SH-SY5Y (cell line): ENCODE results near the gene MOBP.

Experiments
- GATA2 ChIP-seq: IDR thresholded peaks from 2 replicates; pipeline ENCODE4 v1.6.1; 2011; ENCODE audit warnings: mild to moderate bottlenecking, low read depth, low read length
- GATA3 ChIP-seq: IDR thresholded peaks from 2 replicates; pipeline ENCODE4 v1.6.1; 2011; ENCODE audit warnings: low read depth, mild to moderate bottlenecking, low read length, moderate library complexity

DNA sequence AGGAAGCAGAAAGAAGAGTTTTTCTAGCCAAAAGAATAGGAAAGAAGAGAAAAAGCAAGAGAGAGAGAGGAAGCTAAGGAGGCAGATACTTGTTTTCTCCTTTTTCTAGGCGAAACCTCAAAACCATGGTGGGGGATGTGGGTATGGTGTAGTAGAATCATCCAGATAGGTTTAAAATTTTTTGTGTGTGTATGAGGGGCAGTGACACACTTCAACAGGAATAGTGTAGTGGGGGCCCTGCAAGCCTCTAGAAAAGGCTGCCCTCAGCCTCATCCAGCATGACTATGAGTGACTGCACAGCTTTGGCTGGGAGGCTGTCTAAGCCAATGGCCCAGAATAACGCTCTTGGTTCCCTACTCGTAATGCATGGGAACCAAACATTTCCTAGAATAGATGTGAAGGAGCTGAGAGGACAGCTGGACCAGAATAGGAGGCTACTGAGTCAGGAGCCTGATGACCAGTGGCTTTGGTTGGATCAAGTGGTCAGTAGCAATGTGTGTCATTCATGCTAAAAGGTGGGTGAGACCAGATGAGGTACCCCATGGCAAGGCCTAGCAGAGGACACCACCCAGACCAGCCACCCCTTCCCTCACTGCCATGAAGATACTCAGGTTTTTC, 24.4 kb downstream of the MOBP start:
- TF ChIP-seq GATA3 (no peak), GATA2 (no peak)
